GM12874 (cell line): Measurements from ENCODE around the gene SPATA7.

ENCODE experiments used
- TF ChIP-seq, protein P1 (sequence below): IDR thresholded peaks from 2 replicates; pipeline ENCODE4 v1.5.1; 2011; ENCODE audit warnings: low read depth, mild to moderate bottlenecking, control low read depth, low read length, moderate library complexity; ENCODE audit not compliant: insufficient read depth

The SPATA7 gene

DNA sequence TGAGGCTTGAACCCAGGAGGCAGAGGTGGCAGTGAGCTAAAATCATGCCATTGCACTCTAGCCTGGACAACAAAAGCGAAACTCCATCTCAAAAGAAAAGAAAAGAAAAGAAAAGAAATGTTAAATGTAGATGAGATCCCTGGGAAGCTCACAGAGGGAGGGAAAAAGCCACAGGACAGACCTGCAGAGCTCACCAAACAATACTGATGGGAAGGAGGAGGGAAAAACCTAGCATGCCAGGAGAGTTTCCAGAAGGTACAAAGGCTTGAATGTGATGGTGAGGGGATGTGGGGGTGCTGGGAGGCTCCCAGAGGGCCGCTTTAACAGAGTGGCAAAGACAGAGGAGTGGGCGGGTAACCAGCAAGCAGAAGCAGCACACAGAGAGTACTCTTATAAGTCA is 97.1 kb downstream of the SPATA7 start:
- TF ChIP-seq, protein P1, sequence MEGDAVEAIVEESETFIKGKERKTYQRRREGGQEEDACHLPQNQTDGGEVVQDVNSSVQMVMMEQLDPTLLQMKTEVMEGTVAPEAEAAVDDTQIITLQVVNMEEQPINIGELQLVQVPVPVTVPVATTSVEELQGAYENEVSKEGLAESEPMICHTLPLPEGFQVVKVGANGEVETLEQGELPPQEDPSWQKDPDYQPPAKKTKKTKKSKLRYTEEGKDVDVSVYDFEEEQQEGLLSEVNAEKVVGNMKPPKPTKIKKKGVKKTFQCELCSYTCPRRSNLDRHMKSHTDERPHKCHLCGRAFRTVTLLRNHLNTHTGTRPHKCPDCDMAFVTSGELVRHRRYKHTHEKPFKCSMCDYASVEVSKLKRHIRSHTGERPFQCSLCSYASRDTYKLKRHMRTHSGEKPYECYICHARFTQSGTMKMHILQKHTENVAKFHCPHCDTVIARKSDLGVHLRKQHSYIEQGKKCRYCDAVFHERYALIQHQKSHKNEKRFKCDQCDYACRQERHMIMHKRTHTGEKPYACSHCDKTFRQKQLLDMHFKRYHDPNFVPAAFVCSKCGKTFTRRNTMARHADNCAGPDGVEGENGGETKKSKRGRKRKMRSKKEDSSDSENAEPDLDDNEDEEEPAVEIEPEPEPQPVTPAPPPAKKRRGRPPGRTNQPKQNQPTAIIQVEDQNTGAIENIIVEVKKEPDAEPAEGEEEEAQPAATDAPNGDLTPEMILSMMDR, result no peak
